ENCODE data around the gene ZFAND6.
"Not testable (repeated sequence)": the region's sequence is repeated elsewhere in the genome, so short reads cannot be mapped to it uniquely, and the experiment has no call there.

The ZFAND6 gene
- total RNA-seq: 34.4 to 82.0 (median 59.1) reads per million in 9 experiments

- no peaks in the 10 kb centered on the region for H3K27me3 Mint-ChIP-seq
Observed at GRCh38 chr15:80058851-80059785, at the start of gene ZFAND6. Gene ZFAND6, plus strand, starts transcription at chr15:80059676. Its CDS starts 60,669 bp downstream, at chr15:80120345.

GRCh38 chr15:80010131-80010673 lies 49.3 kb upstream of the ZFAND6 start:
- Mint-ChIP-seq H3K9me3 (no peaks in the 10 kb centered on the region), H3K36me3 (ENCODE audit: insufficient read depth) (peaks cover 5% of the 10 kb centered on the region), H3K4me1 (ENCODE audit: low read depth in 2 of 2) (peaks cover 0 to 1% of the 10 kb centered on the region in 2 donors), H3K4me3 (no peak overlapping the region), H3K27me3 (no peaks in the 10 kb centered on the region), H3K27ac (peak overlapping the region in 1 of 2 donors; percentile 31)
- no peak for ATAC-seq (replicated peaks)
- DNase-seq: no peak

More at GRCh38 chr15:80058851-80059785, at the start of gene ZFAND6:
- Mint-ChIP-seq H3K27ac (peak within 1 kb of the TSS; percentile 89 to 93), H3K36me3 (ENCODE audit: insufficient read depth) (peaks cover 21% of the 10 kb centered on the region), H3K9me3 (no peaks in the 10 kb centered on the region), H3K4me1 (ENCODE audit: low read depth in 2 of 2) (peaks cover 21 to 24% of the 10 kb centered on the region in 2 donors), H3K4me3 (peak within 1 kb of the TSS; percentile 91 to 95)
- ATAC-seq (replicated peaks) (peak; percentile 83), DNase-seq (peak; percentile 95 to 97 (median 96))

DNA sequence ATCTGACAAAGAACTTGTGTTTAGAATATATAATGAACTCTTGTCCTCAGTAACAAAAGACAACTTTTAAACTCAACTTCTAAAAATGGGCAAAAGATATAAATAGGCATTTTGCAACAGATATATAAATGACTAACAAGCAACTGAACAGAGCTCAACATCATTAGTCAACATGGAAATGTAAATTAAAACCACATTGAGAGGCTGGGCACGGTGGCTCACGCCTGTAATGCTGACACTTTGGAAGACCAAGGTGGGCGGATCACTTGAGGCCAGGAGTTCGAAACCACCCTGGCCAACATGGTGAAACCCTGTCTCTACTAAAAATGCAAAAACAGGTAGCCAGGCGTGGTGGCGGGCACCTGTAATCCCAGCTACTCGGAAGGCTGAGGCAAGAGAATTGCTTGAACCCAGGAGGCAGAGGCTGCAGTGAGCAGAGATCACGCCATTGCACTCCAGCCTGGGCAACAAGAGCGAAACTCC lies 48.4 kb upstream of the ZFAND6 start:
- not testable (repeated sequence) for H3K9me3 Mint-ChIP-seq; H3K36me3 Mint-ChIP-seq (ENCODE audit: insufficient read depth); H3K4me1 Mint-ChIP-seq (ENCODE audit: low read depth in 2 of 2); DNase-seq; H3K27ac Mint-ChIP-seq; ATAC-seq (replicated peaks); H3K4me3 Mint-ChIP-seq; H3K27me3 Mint-ChIP-seq

DNA sequence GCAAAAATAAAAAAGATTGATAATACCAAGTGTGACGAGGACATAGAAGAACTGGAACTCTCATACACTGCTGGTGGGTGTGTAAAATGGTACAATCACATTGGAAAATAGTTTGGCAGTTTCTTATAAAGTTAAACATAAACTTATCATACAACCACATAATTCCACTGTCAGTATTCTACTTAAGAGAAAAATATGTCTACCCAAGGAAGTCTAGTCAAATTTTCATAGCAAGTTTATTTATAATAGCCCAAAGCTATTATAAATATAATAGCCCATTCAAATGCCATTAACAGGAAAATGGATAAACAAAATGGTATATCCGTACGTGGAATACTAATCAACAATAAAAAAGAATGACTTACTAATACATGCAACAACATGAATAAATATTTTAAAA lies 47.9 kb upstream of the ZFAND6 start:
- H3K36me3 Mint-ChIP-seq (ENCODE audit: insufficient read depth): peaks cover under 1% of the 10 kb centered on the region
- no peak overlapping the region for H3K27ac Mint-ChIP-seq
- H3K4me1 Mint-ChIP-seq (ENCODE audit: low read depth in 2 of 2): peaks cover 0 to 1% of the 10 kb centered on the region in 2 donors

GRCh38 chr15:80012060-80012726 lies 47.3 kb upstream of the ZFAND6 start:
- no peak for ATAC-seq (replicated peaks)
- Mint-ChIP-seq H3K27me3 (no peaks in the 10 kb centered on the region), H3K4me1 (ENCODE audit: low read depth in 2 of 2) (peaks cover 0 to 1% of the 10 kb centered on the region in 2 donors), H3K9me3 (no peaks in the 10 kb centered on the region), H3K27ac (no peak overlapping the region), H3K36me3 (ENCODE audit: insufficient read depth) (no peaks in the 10 kb centered on the region), H3K4me3 (no peak overlapping the region)
- DNase-seq: no peak

More for the DNA sequence above, 47.9 kb upstream of the ZFAND6 start:
- Mint-ChIP-seq H3K4me3 (no peak overlapping the region), H3K27me3 (no peaks in the 10 kb centered on the region), H3K9me3 (no peaks in the 10 kb centered on the region)
- no peak for DNase-seq
- ATAC-seq (replicated peaks): no peak

DNA sequence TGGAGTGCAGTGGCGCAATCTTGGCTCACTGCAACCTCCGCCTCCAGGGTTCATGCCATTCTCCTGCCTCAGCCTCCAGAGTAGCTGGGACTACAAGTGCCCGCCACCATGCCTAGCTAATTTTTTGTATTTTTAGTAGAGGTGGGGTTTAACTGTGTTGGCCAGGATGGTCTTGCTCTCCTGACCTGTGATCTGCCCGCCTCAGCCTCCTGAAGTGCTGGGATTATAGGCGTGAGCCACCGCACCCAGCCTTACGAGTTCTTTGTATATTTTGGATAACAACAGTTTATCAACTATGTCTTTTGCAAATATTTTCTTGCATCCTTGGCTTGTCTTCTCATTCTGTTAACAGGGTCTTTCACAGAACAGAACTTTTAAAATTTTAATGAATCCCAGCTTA lies 45.3 kb upstream of the ZFAND6 start:
- not testable (repeated sequence) for H3K4me3 Mint-ChIP-seq; DNase-seq; H3K27me3 Mint-ChIP-seq; H3K36me3 Mint-ChIP-seq (ENCODE audit: insufficient read depth); H3K4me1 Mint-ChIP-seq (ENCODE audit: low read depth in 2 of 2); H3K9me3 Mint-ChIP-seq; H3K27ac Mint-ChIP-seq; ATAC-seq (replicated peaks)

DNA sequence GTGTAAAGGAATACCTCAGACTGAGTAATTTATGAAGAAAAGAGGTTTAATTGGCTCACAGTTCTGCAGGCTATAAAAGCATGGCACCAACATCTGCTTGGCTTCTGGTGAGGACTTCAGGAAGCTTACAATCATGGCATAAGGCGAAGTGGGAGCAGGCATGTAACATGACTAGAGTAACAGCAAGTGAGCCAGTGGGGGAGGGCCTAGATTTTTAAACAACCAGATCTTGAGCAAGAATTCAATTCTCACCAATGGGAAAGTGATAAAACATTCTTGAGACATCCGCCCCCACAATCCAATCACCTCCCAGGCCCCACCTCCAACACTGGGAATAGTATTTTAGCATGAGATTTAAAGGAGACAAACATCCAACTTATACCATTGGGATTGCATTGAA lies 44.3 kb upstream of the ZFAND6 start:
- Mint-ChIP-seq H3K27me3 (peaks cover 0 to 2% of the 10 kb centered on the region in 2 donors), H3K4me3 (no peak overlapping the region), H3K27ac (no peak overlapping the region), H3K4me1 (ENCODE audit: low read depth in 2 of 2) (peaks cover 0 to 1% of the 10 kb centered on the region in 2 donors), H3K36me3 (ENCODE audit: insufficient read depth) (no peaks in the 10 kb centered on the region), H3K9me3 (no peaks in the 10 kb centered on the region)
- no peak for DNase-seq
- no peak for ATAC-seq (replicated peaks)

DNA sequence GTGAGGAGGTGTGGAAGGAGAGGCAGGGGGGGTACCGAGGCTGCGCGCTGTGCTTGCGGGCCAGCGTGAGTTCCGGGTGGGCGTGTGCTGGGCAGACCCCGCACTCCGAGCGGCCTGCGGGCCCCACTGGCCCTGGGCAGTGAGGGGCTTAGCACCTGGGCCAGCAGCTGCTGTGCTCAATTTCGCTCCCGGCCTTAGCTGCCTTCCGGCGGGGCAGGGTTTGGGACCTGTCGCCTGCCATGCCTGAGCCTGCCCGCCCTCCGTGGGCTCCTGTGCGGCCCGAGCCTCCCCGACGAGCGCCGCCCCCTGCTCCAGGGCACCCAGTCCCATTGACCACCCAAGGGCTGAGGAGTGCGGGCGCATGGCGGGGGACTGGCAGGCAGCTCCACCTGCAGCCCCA lies 43.0 kb upstream of the ZFAND6 start:
- H3K4me3 Mint-ChIP-seq; H3K9me3 Mint-ChIP-seq; H3K36me3 Mint-ChIP-seq (ENCODE audit: insufficient read depth); H3K27ac Mint-ChIP-seq; H3K4me1 Mint-ChIP-seq (ENCODE audit: low read depth in 2 of 2); ATAC-seq (replicated peaks); DNase-seq: not testable (repeated sequence)
- peaks cover 0 to 11% of the 10 kb centered on the region in 2 donors for H3K27me3 Mint-ChIP-seq

GRCh38 chr15:80017139-80017538 lies 42.3 kb upstream of the ZFAND6 start:
- DNase-seq; H3K9me3 Mint-ChIP-seq; H3K36me3 Mint-ChIP-seq (ENCODE audit: insufficient read depth); ATAC-seq (replicated peaks); H3K4me1 Mint-ChIP-seq (ENCODE audit: low read depth in 2 of 2): not testable (repeated sequence)
- H3K27ac Mint-ChIP-seq: peak overlapping the region in 1 of 2 donors; percentile 71
- H3K27me3 Mint-ChIP-seq: peaks cover 0 to 11% of the 10 kb centered on the region in 2 donors
- H3K4me3 Mint-ChIP-seq: peak overlapping the region; percentile 56 to 68

- DNase-seq (no peak), ATAC-seq (replicated peaks) (no peak)
- H3K4me3 Mint-ChIP-seq: no peak overlapping the region
- H3K27me3 Mint-ChIP-seq: peaks cover 0 to 22% of the 10 kb centered on the region in 2 donors
- no peak overlapping the region for H3K27ac Mint-ChIP-seq
- peaks cover 0 to 8% of the 10 kb centered on the region in 2 donors for H3K9me3 Mint-ChIP-seq
- peaks cover 4% of the 10 kb centered on the region for H3K36me3 Mint-ChIP-seq (ENCODE audit: insufficient read depth)
- peaks cover 5% of the 10 kb centered on the region in 2 donors for H3K4me1 Mint-ChIP-seq (ENCODE audit: low read depth in 2 of 2)
Observed at GRCh38 chr15:80019168-80019745, 40.2 kb upstream of the ZFAND6 start.

- H3K4me1 Mint-ChIP-seq (ENCODE audit: low read depth in 2 of 2); ATAC-seq (replicated peaks); DNase-seq; H3K9me3 Mint-ChIP-seq; H3K36me3 Mint-ChIP-seq (ENCODE audit: insufficient read depth); H3K4me3 Mint-ChIP-seq: not testable (repeated sequence)
- Mint-ChIP-seq H3K27me3 (peaks cover 0 to 22% of the 10 kb centered on the region in 2 donors), H3K27ac (peak overlapping the region in 1 of 2 donors; percentile 84)
Observed at GRCh38 chr15:80020149-80020548, 39.3 kb upstream of the ZFAND6 start.

DNA sequence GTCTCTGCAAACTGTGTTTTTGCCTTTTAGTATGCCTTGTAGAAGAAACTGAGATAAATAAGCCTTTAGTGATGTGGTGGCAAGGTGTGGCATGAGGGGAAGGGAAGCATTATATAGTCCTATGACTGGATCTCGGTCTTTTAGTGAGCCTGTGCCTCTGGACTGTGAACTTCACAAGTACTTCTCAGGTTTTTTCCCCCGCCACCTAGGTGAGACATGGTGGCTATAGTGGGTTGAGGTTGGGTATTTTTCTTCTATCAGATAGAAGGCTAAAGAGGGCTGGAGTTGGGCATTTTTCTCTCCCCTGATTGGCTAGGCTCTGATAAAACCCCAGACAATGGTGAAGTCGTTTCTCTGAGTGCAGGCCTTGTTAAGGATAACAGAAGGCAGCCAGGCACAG lies 38.7 kb upstream of the ZFAND6 start:
- Mint-ChIP-seq H3K36me3 (ENCODE audit: insufficient read depth) (peaks cover 4% of the 10 kb centered on the region), H3K27ac (no peak overlapping the region), H3K4me3 (no peak overlapping the region), H3K9me3 (peaks cover 0 to 8% of the 10 kb centered on the region in 2 donors), H3K27me3 (peaks cover 0 to 22% of the 10 kb centered on the region in 2 donors), H3K4me1 (ENCODE audit: low read depth in 2 of 2) (peaks cover 5% of the 10 kb centered on the region in 2 donors)
- DNase-seq (no peak), ATAC-seq (replicated peaks) (no peak)

- ATAC-seq (replicated peaks): no peak
- Mint-ChIP-seq H3K27ac (no peak overlapping the region), H3K4me1 (ENCODE audit: low read depth in 2 of 2) (peaks cover 5 to 10% of the 10 kb centered on the region in 2 donors), H3K36me3 (ENCODE audit: insufficient read depth) (peaks cover 4% of the 10 kb centered on the region), H3K9me3 (peaks cover 0 to 8% of the 10 kb centered on the region in 2 donors), H3K27me3 (peaks cover 0 to 11% of the 10 kb centered on the region in 2 donors), H3K4me3 (no peak overlapping the region)
- DNase-seq: no peak
Observed at GRCh38 chr15:80026310-80026709, 33.2 kb upstream of the ZFAND6 start.
